ENCODE data around the gene NAALAD2. TPM values are rescaled to one million over a fixed set of nuclear protein-coding genes. Genes with fewer than 3 reads are reported as not detected.
A peak's percentile ranks its signal among the peaks of the same experiment; 100 is the strongest.

The NAALAD2 gene
- polyA plus RNA-seq, 3 donors: not detected

- peaks cover 8% of the 10 kb centered on the region for H3K4me1 Mint-ChIP-seq
- intact Hi-C loops (cut with micrococcal nuclease): no loop called here
- H3K4me1 ChIP-seq (ENCODE audit: control insufficient read depth in 1 of 2, insufficient read depth in 2 of 2, low read length in 2 of 2): peaks cover 0 to 5% of the 10 kb centered on the region in 2 donors
- H3K4me3 ChIP-seq (replicated peaks in 1 of 3; ENCODE audit: low read depth in 2 of 3, low read length in 3 of 3): peak overlapping the region in 1 of 3 experiments; percentile 30
- no peak overlapping the region for H3K27ac ChIP-seq (ENCODE audit: low read depth in 1 of 2, low read length in 2 of 2)
- H2AFZ ChIP-seq (ENCODE audit: insufficient read depth, low read depth, low read length, poor library complexity, severe bottlenecking): no peak overlapping the region
- no peaks in the 10 kb centered on the region for H3K9me3 ChIP-seq (replicated peaks in 1 of 2; ENCODE audit: control insufficient read depth in 1 of 2, insufficient read depth in 1 of 2, low read length in 2 of 2)
- peaks cover 15 to 21% of the 10 kb centered on the region in 2 donors for H3K27me3 ChIP-seq (ENCODE audit: control insufficient read depth in 2 of 2, insufficient read depth in 2 of 2, low read length in 2 of 2)
- no peak overlapping the region for H3K27ac Mint-ChIP-seq
- WGBS (ENCODE audit: insufficient coverage): 39% methylated on average over 6 of the region's 11 CpGs
- TF ChIP-seq CTCF (IDR thresholded peaks at IDR 0.05): no peak
- no peak overlapping the region for H3K9ac ChIP-seq (ENCODE audit: insufficient read depth, low read length, poor library complexity, severe bottlenecking)
- H3K4me3 Mint-ChIP-seq: peak overlapping the region in 1 of 2 donors; percentile 87
- DNase-seq: no peak
- H3K9me3 Mint-ChIP-seq: peaks cover 0 to 10% (median 2%) of the 10 kb centered on the region in 7 donors
- H3K79me2 ChIP-seq (ENCODE audit: insufficient read depth, low read length): no peaks in the 10 kb centered on the region
- H3K4me2 ChIP-seq (replicated peaks; ENCODE audit: extremely low read depth, low read length, poor library complexity, severe bottlenecking): peak overlapping the region; percentile 55
- no peaks in the 10 kb centered on the region for H3K36me3 Mint-ChIP-seq
- peaks cover 19 to 33% (median 23%) of the 10 kb centered on the region in 3 donors for H3K27me3 Mint-ChIP-seq (ENCODE audit: low read depth in 3 of 3)
- H4K20me1 ChIP-seq (ENCODE audit: insufficient read depth, low read length): no peaks in the 10 kb centered on the region
- H3K36me3 ChIP-seq (replicated peaks in 1 of 2; ENCODE audit: control insufficient read depth in 1 of 2, insufficient read depth in 2 of 2, low read length in 2 of 2): no peaks in the 10 kb centered on the region
These were observed 644 bp upstream of the NAALAD2 start for GRCh38 chr11:90133560-90134477.

- Histone ChIP-seq H3K9me3 (replicated peaks in 1 of 2; ENCODE audit: control insufficient read depth in 1 of 2, insufficient read depth in 1 of 2, low read length in 2 of 2) (no peaks in the 10 kb centered on the region), H3K9ac (ENCODE audit: insufficient read depth, low read length, poor library complexity, severe bottlenecking) (no peak overlapping the region), H3K4me1 (ENCODE audit: control insufficient read depth in 1 of 2, insufficient read depth in 2 of 2, low read length in 2 of 2) (peaks cover 0 to 5% of the 10 kb centered on the region in 2 donors), H3K27ac (ENCODE audit: low read depth in 1 of 2, low read length in 2 of 2) (no peak overlapping the region), H3K4me2 (replicated peaks; ENCODE audit: extremely low read depth, low read length, poor library complexity, severe bottlenecking) (peak overlapping the region; percentile 55), H3K36me3 (replicated peaks in 1 of 2; ENCODE audit: control insufficient read depth in 1 of 2, insufficient read depth in 2 of 2, low read length in 2 of 2) (no peaks in the 10 kb centered on the region), H4K20me1 (ENCODE audit: insufficient read depth, low read length) (no peaks in the 10 kb centered on the region), H3K79me2 (ENCODE audit: insufficient read depth, low read length) (no peaks in the 10 kb centered on the region), H3K27me3 (ENCODE audit: control insufficient read depth in 2 of 2, insufficient read depth in 2 of 2, low read length in 2 of 2) (peaks cover 15 to 21% of the 10 kb centered on the region in 2 donors), H3K4me3 (replicated peaks in 1 of 3; ENCODE audit: low read depth in 2 of 3, low read length in 3 of 3) (peak overlapping the region in 1 of 3 experiments; percentile 30), H2AFZ (ENCODE audit: insufficient read depth, low read depth, low read length, poor library complexity, severe bottlenecking) (peak overlapping the region; percentile 21)
- intact Hi-C loops (cut with micrococcal nuclease): no loop called here
- H3K4me3 Mint-ChIP-seq: peak overlapping the region; percentile 52 to 87
- DNase-seq: no peak
- peaks cover 0 to 10% (median 2%) of the 10 kb centered on the region in 7 donors for H3K9me3 Mint-ChIP-seq
- H3K27ac Mint-ChIP-seq: no peak overlapping the region
- no peak for TF ChIP-seq CTCF (IDR thresholded peaks at IDR 0.05)
- peaks cover 8% of the 10 kb centered on the region for H3K4me1 Mint-ChIP-seq
- no peaks in the 10 kb centered on the region for H3K36me3 Mint-ChIP-seq
- WGBS (ENCODE audit: insufficient coverage): no CpG with 5 or more reads among the region's 5 CpGs
- H3K27me3 Mint-ChIP-seq (ENCODE audit: low read depth in 3 of 3): peaks cover 19 to 33% (median 23%) of the 10 kb centered on the region in 3 donors
These were observed 553 bp downstream of the NAALAD2 start for GRCh38 chr11:90135016-90135415.
